T-helper 2 cell treated with Interferon-gamma antibody and Interleukin-4, amounts not matched to agents 5 μg/mL and 100 μg/mL, for 36 hours (primary cell): ENCODE results near the gene NIP7.
A peak's percentile ranks its signal among the peaks of the same experiment; 100 is the strongest.
"Not testable (repeated sequence)": the region's sequence is repeated elsewhere in the genome, so short reads cannot be mapped to it uniquely, and the experiment has no call there.

Experiments used
- DNase-seq: peaks from one replicate; pipeline ENCODE4 v3.0.0; 2021; ENCODE audit warnings: low spot score
- H3K27ac Mint-ChIP-seq: one replicate; pipeline ENCODE4 v1.8.0; 2021; ENCODE audit warnings: mild to moderate bottlenecking, mixed read lengths
- H3K27me3 Mint-ChIP-seq: one replicate; pipeline ENCODE4 v1.8.0; 2021; ENCODE audit warnings: low read depth, mixed read lengths
- H3K36me3 Mint-ChIP-seq: one replicate; pipeline ENCODE4 v1.8.0; 2021; ENCODE audit warnings: low read depth, mixed read lengths
- H3K4me1 Mint-ChIP-seq: one replicate; pipeline ENCODE4 v1.8.0; 2021; ENCODE audit warnings: low read depth, mixed read lengths
- H3K4me3 Mint-ChIP-seq: one replicate; pipeline ENCODE4 v1.8.0; 2022; ENCODE audit warnings: mild to moderate bottlenecking, moderate library complexity, mixed read lengths
- H3K9me3 Mint-ChIP-seq: one replicate; pipeline ENCODE4 v1.8.0; 2021; ENCODE audit warnings: mixed read lengths

The NIP7 gene

GRCh38 chr16:69339289-69340094 lies at the start of gene NIP7, which contains the start of gene COG8:
Gene NIP7 (plus strand): TSS chr16:69339772. CDS start chr16:69339830, 58 bp downstream.
Gene COG8 (minus strand): TSS chr16:69339564. CDS start chr16:69339552, 12 bp downstream.
- no peaks in the 10 kb centered on the region for H3K9me3 Mint-ChIP-seq
- peak; percentile 94 for DNase-seq
- peak within 1 kb of the TSS; percentile 98 for H3K27ac Mint-ChIP-seq
- H3K36me3 Mint-ChIP-seq, result peaks cover 50% of the 10 kb centered on the region
- no peaks in the 10 kb centered on the region for H3K27me3 Mint-ChIP-seq
- H3K4me1 Mint-ChIP-seq, result peaks cover 37% of the 10 kb centered on the region
- H3K4me3 Mint-ChIP-seq, result peak within 1 kb of the TSS; percentile 99

- not testable (repeated sequence) for DNase-seq, H3K27ac Mint-ChIP-seq, H3K4me3 Mint-ChIP-seq, H3K27me3 Mint-ChIP-seq, H3K36me3 Mint-ChIP-seq, H3K4me1 Mint-ChIP-seq, H3K9me3 Mint-ChIP-seq
Observed at GRCh38 chr16:69291657-69292056, 47.9 kb upstream of the NIP7 start.

GRCh38 chr16:69293401-69293800 lies 46.2 kb upstream of the NIP7 start:
- no peak for DNase-seq
- Mint-ChIP-seq H3K4me3 (no peak overlapping the region), H3K27me3 (no peaks in the 10 kb centered on the region)

GRCh38 chr16:69294051-69294450 lies 45.5 kb upstream of the NIP7 start:
- no peaks in the 10 kb centered on the region for H3K4me1 Mint-ChIP-seq
- H3K27ac Mint-ChIP-seq, result no peak overlapping the region
- no peaks in the 10 kb centered on the region for H3K27me3 Mint-ChIP-seq
- no peak overlapping the region for H3K4me3 Mint-ChIP-seq
- no peak for DNase-seq
- H3K36me3 Mint-ChIP-seq, result peaks cover 2% of the 10 kb centered on the region
- no peaks in the 10 kb centered on the region for H3K9me3 Mint-ChIP-seq

More at GRCh38 chr16:69293401-69293800, 46.2 kb upstream of the NIP7 start:
- no peaks in the 10 kb centered on the region for H3K4me1 Mint-ChIP-seq
- H3K27ac Mint-ChIP-seq, result no peak overlapping the region
- H3K36me3 Mint-ChIP-seq, result peaks cover 2% of the 10 kb centered on the region
- H3K9me3 Mint-ChIP-seq, result no peaks in the 10 kb centered on the region

GRCh38 chr16:69296771-69297170 lies 42.8 kb upstream of the NIP7 start:
- DNase-seq, H3K4me3 Mint-ChIP-seq, H3K9me3 Mint-ChIP-seq, H3K4me1 Mint-ChIP-seq, H3K27me3 Mint-ChIP-seq, H3K27ac Mint-ChIP-seq: not testable (repeated sequence)
- peaks cover 12% of the 10 kb centered on the region for H3K36me3 Mint-ChIP-seq

GRCh38 chr16:69298261-69298660 lies 41.3 kb upstream of the NIP7 start:
- H3K4me3 Mint-ChIP-seq, result no peak overlapping the region

GRCh38 chr16:69301187-69301586 lies 38.4 kb upstream of the NIP7 start:
- H3K27ac Mint-ChIP-seq, result no peak overlapping the region
- H3K36me3 Mint-ChIP-seq, result peaks cover 19% of the 10 kb centered on the region
- DNase-seq, result no peak
- H3K4me1 Mint-ChIP-seq, result peaks cover 2% of the 10 kb centered on the region
- no peaks in the 10 kb centered on the region for H3K9me3 Mint-ChIP-seq
- no peak overlapping the region for H3K4me3 Mint-ChIP-seq
- H3K27me3 Mint-ChIP-seq, result no peaks in the 10 kb centered on the region

More at GRCh38 chr16:69298261-69298660, 41.3 kb upstream of the NIP7 start:
- no peaks in the 10 kb centered on the region for H3K27me3 Mint-ChIP-seq
- H3K36me3 Mint-ChIP-seq, result peaks cover 14% of the 10 kb centered on the region
- H3K9me3 Mint-ChIP-seq, result no peaks in the 10 kb centered on the region
- no peak for DNase-seq
- peaks cover under 1% of the 10 kb centered on the region for H3K4me1 Mint-ChIP-seq
- no peak overlapping the region for H3K27ac Mint-ChIP-seq

GRCh38 chr16:69301861-69302260 lies 37.7 kb upstream of the NIP7 start:
- H3K27me3 Mint-ChIP-seq, result no peaks in the 10 kb centered on the region
- no peak overlapping the region for H3K4me3 Mint-ChIP-seq
- peaks cover 2% of the 10 kb centered on the region for H3K4me1 Mint-ChIP-seq
- H3K36me3 Mint-ChIP-seq, result peaks cover 17% of the 10 kb centered on the region
- H3K27ac Mint-ChIP-seq, result no peak overlapping the region
- H3K9me3 Mint-ChIP-seq, result no peaks in the 10 kb centered on the region
- DNase-seq, result no peak

GRCh38 chr16:69302301-69302700 lies 37.3 kb upstream of the NIP7 start:
- DNase-seq, result no peak
- Mint-ChIP-seq H3K27ac (no peak overlapping the region), H3K4me1 (peaks cover 2% of the 10 kb centered on the region), H3K4me3 (no peak overlapping the region), H3K36me3 (peaks cover 17% of the 10 kb centered on the region), H3K9me3 (no peaks in the 10 kb centered on the region), H3K27me3 (no peaks in the 10 kb centered on the region)

GRCh38 chr16:69306031-69306430 lies 33.5 kb upstream of the NIP7 start:
- Mint-ChIP-seq H3K4me3 (no peak overlapping the region), H3K27ac (no peak overlapping the region), H3K4me1 (peaks cover 8% of the 10 kb centered on the region), H3K9me3 (no peaks in the 10 kb centered on the region), H3K27me3 (no peaks in the 10 kb centered on the region), H3K36me3 (peaks cover 16% of the 10 kb centered on the region)
- no peak for DNase-seq

- Mint-ChIP-seq H3K36me3 (peaks cover 17% of the 10 kb centered on the region), H3K4me1 (peaks cover 12% of the 10 kb centered on the region), H3K4me3 (no peak overlapping the region), H3K27me3 (no peaks in the 10 kb centered on the region), H3K9me3 (no peaks in the 10 kb centered on the region), H3K27ac (no peak overlapping the region)
- no peak for DNase-seq
Observed at GRCh38 chr16:69307091-69307490, 32.5 kb upstream of the NIP7 start.

GRCh38 chr16:69307856-69308255 lies 31.7 kb upstream of the NIP7 start:
- no peak for DNase-seq
- H3K27me3 Mint-ChIP-seq, result no peaks in the 10 kb centered on the region
- H3K27ac Mint-ChIP-seq, result no peak overlapping the region
- H3K4me3 Mint-ChIP-seq, result no peak overlapping the region
- H3K9me3 Mint-ChIP-seq, result no peaks in the 10 kb centered on the region
- H3K4me1 Mint-ChIP-seq, result peaks cover 14% of the 10 kb centered on the region
- H3K36me3 Mint-ChIP-seq, result peaks cover 18% of the 10 kb centered on the region

- H3K4me1 Mint-ChIP-seq, result peaks cover 18% of the 10 kb centered on the region
- no peak overlapping the region for H3K4me3 Mint-ChIP-seq
- H3K27me3 Mint-ChIP-seq, result no peaks in the 10 kb centered on the region
- no peaks in the 10 kb centered on the region for H3K9me3 Mint-ChIP-seq
- no peak for DNase-seq
- peaks cover 23% of the 10 kb centered on the region for H3K36me3 Mint-ChIP-seq
- H3K27ac Mint-ChIP-seq, result no peak overlapping the region
Observed at GRCh38 chr16:69309316-69309715, 30.3 kb upstream of the NIP7 start.

- peak within 1 kb of the TSS; percentile 100 for H3K4me3 Mint-ChIP-seq
- DNase-seq, result peak; percentile 96
- no peaks in the 10 kb centered on the region for H3K27me3 Mint-ChIP-seq
- H3K36me3 Mint-ChIP-seq, result peaks cover 27% of the 10 kb centered on the region
- no peaks in the 10 kb centered on the region for H3K9me3 Mint-ChIP-seq
- H3K27ac Mint-ChIP-seq, result peak within 1 kb of the TSS; percentile 97
- H3K4me1 Mint-ChIP-seq, result peaks cover 18% of the 10 kb centered on the region
Observed at GRCh38 chr16:69310653-69311532, 28.7 kb upstream of the NIP7 start, which contains the start of gene VPS4A. Gene VPS4A (plus strand): TSS chr16:69311350. CDS start chr16:69311512, 162 bp downstream.
